GM18861 (cell line): ENCODE results near the gene TFF3.
"Not testable (repeated sequence)": the region's sequence is repeated elsewhere in the genome, so short reads cannot be mapped to it uniquely, and the experiment has no call there.

Source experiments
- ATAC-seq: cut with Tn5 transposase; IDR thresholded peaks from one replicate; pipeline ENCODE4 v1.9.1; 2021; ENCODE audit not compliant: unreplicated experiment

Gene TFF3

GRCh38 chr21:42307106-42307505 lies 8.1 kb downstream of the TFF3 start:
- no peak for ATAC-seq

- no peak for ATAC-seq
Observed at GRCh38 chr21:42306366-42307035, 8.7 kb downstream of the TFF3 start.

DNA sequence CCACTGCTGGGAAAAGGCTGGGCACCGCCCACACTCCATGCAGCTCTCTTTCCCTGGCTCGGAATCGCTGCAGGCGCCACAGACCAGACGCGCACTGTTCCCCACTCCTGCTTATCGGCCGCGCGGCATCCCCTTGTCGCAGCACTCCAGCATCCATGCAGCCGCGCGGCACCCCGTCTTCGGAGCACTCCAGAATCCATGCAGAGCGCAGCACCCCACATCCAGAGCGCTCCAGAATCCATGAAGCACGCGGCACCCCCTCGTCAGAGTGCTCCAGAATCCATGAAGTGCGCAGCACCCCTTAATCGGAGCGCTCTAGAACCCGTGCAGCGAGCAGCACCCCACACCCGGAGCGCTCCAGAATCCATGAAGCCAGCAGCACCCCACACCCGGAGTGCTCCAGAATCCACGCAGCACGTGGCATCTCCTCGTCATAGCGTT lies 9.5 kb downstream of the TFF3 start:
- no peak for ATAC-seq

DNA sequence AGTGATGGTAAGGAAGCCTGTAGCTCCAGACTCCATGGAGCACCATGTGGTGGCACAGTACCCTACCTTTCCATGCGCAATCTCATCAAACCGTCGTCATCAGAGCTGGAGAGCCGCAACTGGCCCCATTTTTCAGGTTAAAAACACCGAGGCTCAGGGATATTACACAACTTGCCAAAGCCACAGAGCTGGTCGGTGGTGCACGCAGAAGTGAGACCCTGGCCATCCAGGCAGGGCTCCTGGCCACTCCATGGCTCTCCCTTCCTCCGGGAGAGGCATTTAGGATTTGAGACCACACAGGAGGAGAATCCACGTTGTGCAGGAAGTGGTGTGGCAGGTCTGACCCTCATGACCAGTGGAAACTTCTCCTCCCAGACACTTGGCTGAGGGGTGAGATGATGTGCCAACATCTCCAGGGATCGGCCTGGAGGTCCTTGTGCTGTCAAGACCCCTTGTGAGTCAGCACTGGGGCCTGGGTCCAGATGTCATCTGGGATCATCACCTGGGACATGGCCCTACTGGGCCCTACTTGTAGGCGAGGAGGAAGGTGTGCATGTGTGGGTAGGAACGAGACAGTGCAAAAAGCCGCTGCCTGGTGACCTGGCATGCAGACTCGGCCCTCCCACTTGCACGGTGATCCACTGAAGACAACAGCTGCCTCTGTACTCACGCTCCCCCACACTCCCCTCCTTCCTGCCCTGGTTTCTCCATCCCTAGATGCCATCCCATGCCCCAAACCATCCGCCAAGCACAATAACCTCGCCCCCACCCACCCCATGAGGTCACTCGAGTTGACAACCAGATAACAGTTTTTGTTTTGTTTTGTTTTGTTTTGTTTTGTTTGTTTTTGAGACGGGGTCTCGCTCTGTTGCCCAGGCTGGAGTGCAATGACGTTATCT lies 10.4 kb downstream of the TFF3 start:
- no peak for ATAC-seq

DNA sequence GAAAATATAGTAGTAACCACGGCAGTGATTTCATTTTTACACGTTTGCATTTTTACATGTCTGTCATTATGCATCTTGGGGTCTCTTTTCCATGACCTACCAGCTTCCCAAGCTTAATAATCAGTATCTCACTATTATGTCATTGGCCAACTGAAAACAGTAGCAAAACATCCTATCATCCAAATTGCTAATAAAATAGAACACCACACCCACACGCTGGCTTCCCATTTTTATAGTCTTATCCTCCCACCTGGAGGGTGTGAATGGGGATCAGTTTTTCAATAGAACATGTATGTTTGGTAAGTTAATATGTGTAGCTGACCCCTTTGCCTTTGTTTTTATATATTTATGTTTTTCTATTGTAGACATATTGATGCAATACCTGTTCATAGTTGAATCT lies 11.8 kb downstream of the TFF3 start:
- ATAC-seq = no peak

GRCh38 chr21:42302794-42303193 lies 12.4 kb downstream of the TFF3 start:
- no peak for ATAC-seq

DNA sequence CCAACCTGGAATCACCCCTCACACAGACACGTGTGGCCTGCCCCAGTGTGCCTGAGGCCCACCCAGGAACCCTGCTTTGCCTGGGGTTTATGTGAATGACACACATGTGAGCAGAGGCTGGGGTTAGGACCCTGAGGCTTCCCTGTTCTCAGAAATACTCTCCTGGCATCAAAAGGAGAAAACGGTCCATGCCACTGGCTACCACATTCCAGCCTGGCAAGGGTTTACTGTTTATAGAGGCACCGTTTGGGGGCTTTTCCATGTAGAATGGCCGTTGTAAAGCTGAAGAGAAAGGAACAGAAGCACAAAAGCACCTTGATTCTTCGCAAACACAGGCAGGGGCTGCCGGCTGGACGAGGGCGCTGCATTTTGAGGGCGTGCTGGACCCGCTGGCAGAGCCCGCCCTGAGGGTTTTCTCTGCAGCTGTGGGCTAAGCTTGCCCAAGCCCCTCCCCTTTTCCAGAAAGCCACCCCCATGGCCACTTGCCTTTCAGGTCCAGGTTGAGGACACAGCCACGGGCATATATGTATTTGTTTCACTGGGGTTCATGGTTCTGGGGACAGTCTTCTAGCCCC lies 13.0 kb downstream of the TFF3 start:
- no peak for ATAC-seq

- ATAC-seq = no peak
Observed at GRCh38 chr21:42301371-42302075, 13.7 kb downstream of the TFF3 start.

GRCh38 chr21:42300956-42301355 lies 14.3 kb downstream of the TFF3 start:
- ATAC-seq = no peak

- no peak for ATAC-seq
Observed at GRCh38 chr21:42300045-42300583, 15.1 kb downstream of the TFF3 start.

DNA sequence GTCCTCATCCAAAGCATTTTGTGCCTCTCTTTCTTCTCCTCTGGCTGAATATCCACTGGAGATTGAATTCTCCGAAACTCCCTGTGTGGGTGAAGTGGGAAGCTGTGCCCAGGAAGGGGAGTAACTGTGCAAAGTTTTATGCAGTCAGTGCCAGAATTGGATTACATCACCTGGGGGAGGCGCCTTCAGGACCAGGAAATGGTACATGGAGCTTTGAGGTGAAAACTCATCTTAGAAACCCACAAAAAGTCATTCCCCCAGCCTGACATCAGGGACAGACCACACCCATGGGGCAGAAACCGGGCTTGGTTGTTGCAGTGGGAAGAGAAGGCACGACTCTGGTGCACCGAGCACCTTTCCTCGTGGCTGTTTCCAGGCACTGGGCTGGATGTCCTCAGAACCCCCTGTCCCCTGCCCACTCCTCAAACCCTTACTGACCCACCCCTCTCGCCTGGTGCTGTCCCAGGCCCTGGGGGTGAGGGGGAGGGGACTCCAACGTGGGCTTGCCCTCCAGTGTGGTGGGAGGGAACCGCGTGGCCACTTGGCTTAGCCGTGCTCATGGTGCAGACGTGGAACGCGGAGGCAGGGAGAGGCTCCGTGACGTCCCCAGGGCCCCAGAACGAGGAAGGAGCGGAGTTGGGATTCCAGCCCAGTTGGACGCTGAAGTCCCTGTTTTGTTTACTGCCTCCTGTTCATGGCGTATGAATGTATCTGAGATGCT lies 15.7 kb downstream of the TFF3 start:
- ATAC-seq = no peak

GRCh38 chr21:42298657-42299056 lies 16.6 kb downstream of the TFF3 start:
- no peak for ATAC-seq

GRCh38 chr21:42298237-42298636 lies 17.0 kb downstream of the TFF3 start:
- no peak for ATAC-seq

- no peak for ATAC-seq
Observed at GRCh38 chr21:42297377-42297776, 17.8 kb downstream of the TFF3 start.

DNA sequence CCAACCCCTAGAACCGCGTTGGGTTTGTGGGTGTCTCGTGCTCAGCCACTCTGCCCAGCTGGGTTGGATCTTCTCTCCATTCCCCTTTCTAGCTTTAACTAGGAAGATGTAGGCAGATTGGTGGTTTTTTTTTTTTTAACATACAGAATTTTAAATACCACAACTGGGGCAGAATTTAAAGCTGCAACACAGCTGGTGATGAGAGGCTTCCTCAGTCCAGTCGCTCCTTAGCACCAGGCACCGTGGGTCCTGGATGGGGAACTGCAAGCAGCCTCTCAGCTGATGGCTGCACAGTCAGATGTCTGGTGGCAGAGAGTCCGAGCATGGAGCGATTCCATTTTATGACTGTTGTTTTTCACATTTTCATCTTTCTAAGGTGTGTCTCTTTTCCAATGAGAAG lies 18.7 kb downstream of the TFF3 start:
- no peak for ATAC-seq

- no peak for ATAC-seq
Observed at GRCh38 chr21:42295845-42296244, 19.4 kb downstream of the TFF3 start.

DNA sequence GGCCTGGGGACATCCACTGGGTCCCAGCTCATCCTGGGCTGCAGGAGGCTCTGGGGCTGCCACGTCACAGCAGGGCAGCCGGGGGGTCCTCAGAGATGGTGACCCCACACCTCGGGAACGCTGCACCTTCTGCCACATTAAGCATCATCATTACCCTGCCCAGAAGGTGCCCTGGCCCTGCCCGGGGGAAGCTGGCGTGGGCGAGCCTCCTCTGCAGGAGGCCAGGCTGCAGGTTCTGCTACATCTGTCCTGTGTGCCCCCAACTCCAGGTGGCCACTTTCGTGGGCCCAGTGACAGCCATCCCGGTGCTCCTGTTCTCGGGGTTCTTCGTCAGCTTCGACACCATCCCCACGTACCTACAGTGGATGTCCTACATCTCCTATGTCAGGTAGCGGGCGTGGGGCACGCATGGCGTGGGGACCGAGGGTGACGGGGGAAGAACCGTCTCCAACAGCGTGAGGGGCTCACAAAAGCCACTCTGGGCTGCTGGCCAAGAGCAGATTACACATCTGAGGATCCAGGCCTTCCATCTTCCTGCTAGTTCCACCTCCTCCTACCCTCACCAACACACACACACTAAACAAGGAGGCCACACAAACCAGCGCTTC lies 20.8 kb downstream of the TFF3 start:
- no peak for ATAC-seq

DNA sequence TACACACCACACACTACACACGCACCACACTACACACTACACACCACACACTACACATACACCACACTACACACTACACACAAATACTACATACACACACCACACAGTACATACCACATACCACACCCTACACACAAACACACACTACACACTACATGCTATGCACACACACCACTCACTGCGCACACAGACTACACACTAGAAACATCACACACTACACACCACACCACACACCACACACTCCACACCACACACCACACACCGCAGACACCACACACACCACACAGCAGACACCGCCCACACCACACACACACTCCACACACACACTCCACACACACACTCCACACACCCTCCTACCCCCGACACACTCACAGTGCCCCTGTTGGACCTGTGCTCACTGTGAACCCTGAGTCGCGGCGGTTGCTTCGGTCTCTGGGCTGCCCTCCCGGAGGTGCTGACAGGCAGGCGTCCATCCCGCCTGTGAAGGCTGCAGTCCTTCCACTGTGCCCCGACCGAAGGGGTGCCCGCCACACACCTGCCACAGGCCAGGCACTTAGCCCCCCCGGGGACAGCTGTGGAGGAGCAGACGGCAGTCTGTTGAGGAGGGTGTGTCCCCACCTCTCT lies 21.4 kb downstream of the TFF3 start:
- no peak for ATAC-seq

DNA sequence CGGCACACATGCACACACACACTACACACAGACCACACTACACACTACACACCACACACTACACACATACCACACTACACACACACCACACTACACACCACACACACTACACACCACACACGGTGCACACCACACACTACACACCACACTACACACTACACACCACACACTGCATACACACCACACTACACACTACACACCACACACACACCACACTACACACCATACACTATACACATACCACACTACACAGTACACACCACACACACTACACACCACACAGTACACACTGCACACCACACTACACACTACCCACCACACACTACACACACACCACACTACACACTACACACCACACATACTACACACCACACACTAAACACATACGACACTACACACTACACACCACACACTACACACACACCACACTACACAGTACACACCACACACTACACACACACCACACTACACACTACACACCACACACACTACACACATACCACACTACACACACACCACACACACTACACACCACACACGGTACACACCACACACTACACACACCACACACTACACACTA lies 22.6 kb downstream of the TFF3 start:
- not testable (repeated sequence) for ATAC-seq
